Measurements from ENCODE around the gene JDP2.
"Not testable (repeated sequence)": the region's sequence is repeated elsewhere in the genome, so short reads cannot be mapped to it uniquely, and the experiment has no call there.

- not testable (repeated sequence) for TF ChIP-seq POLR2A, CTCF (IDR thresholded peaks at IDR 0.05)
Measured at GRCh38 chr14:75474127-75474526, 46.3 kb downstream of the JDP2 start.
